Endodermal cell (in vitro differentiated cells): ENCODE measurements around the gene ACOX2. TPM values are rescaled to one million over a fixed set of nuclear protein-coding genes. Genes with fewer than 3 reads are reported as not detected.

Source experiments
- DNase-seq: peaks from one replicate; pipeline ENCODE4 v3.0.0-alpha.2; 2017
- H3K27ac ChIP-seq: 2 replicates; pipeline ENCODE4 v1.5.1; 2013; ENCODE audit warnings: mild to moderate bottlenecking, low read depth, low read length, moderate library complexity
- H3K27me3 ChIP-seq: 2 replicates; pipeline ENCODE4 v1.6.1; 2013; ENCODE audit warnings: mild to moderate bottlenecking, low read length, moderate library complexity; ENCODE audit not compliant: insufficient read depth, control insufficient read depth, poor library complexity, severe bottlenecking
- H3K36me3 ChIP-seq: 2 replicates; pipeline ENCODE4 v1.7.0; 2013; ENCODE audit warnings: mild to moderate bottlenecking, low read length, moderate library complexity; ENCODE audit not compliant: control insufficient read depth, insufficient read depth
- H3K4me1 ChIP-seq: one replicate; pipeline ENCODE4 v1.7.0; 2013; ENCODE audit warnings: low read length; ENCODE audit not compliant: control insufficient read depth, insufficient read depth
- H3K4me3 ChIP-seq: 2 replicates; pipeline ENCODE4 v1.5.1; 2013; ENCODE audit warnings: mild to moderate bottlenecking, low read length, moderate library complexity
- H3K9ac ChIP-seq: 2 replicates; pipeline ENCODE4 v1.6.1; 2013; ENCODE audit warnings: mild to moderate bottlenecking, low read length, moderate library complexity; ENCODE audit not compliant: poor library complexity, severe bottlenecking; ENCODE audit errors: extremely low read depth
- H3K9me3 ChIP-seq: 2 replicates; pipeline ENCODE4 v1.6.1; 2013; ENCODE audit warnings: mild to moderate bottlenecking, low read length, moderate library complexity; ENCODE audit not compliant: control insufficient read depth
- H3K27ac Mint-ChIP-seq: 2 replicates; pipeline ENCODE4 v1.8.0; 2020; ENCODE audit warnings: mixed read lengths
- H3K27me3 Mint-ChIP-seq: 2 replicates; pipeline ENCODE4 v1.8.0; 2021; ENCODE audit warnings: mild to moderate bottlenecking, mixed read lengths; ENCODE audit not compliant: insufficient read depth
- H3K36me3 Mint-ChIP-seq: 2 replicates; pipeline ENCODE4 v1.8.0; 2020; ENCODE audit warnings: low read depth, mixed read lengths
- H3K4me1 Mint-ChIP-seq: 2 replicates; pipeline ENCODE4 v1.8.0; 2020; ENCODE audit warnings: mixed read lengths
- H3K4me3 Mint-ChIP-seq: 2 replicates; pipeline ENCODE4 v1.8.0; 2020; ENCODE audit warnings: mild to moderate bottlenecking, moderate library complexity, mixed read lengths
- H3K9me3 Mint-ChIP-seq: 2 replicates; pipeline ENCODE4 v1.8.0; 2020; ENCODE audit warnings: mild to moderate bottlenecking, mixed read lengths
- WGBS, 2 experiments: methylation state at CpG; one replicate each; pipeline versions ENCODE4 v1.1.5 to v1.1.7; 2013; ENCODE audit warnings: missing lambda C conversion rate in 2 of 2, mixed read lengths in 1 of 2; ENCODE audit not compliant: insufficient coverage in 1 of 2, insufficient read length in 1 of 2; 5-methylcytosine and 5-hydroxymethylcytosine counted together
- total RNA-seq, 2 donors: library from RNA; stranded (reverse); fragmentation: NEBNext Ultra II Directional in 1 of 2; extraction: Animal tissue kit (Norgen Biotek cat#: 25700) in 1 of 2; gene quantifications; 2 replicates in 1 of 2; 3 replicates in 1 of 2; pipeline ENCODE4 v1.2.1, GENCODE V29; 2021
- TF ChIP-seq, protein P1 (sequence below): fragments of 200-600 bp; sonication (generic); conservative IDR thresholded peaks from 2 replicates; pipeline ENCODE4 v1.5.0; 2021; ENCODE audit warnings: antibody characterized with exemption, mild to moderate bottlenecking

Gene ACOX2
- total RNA-seq, 2 donors from 2014 or later: 6.6 to 9.8 TPM

DNA sequence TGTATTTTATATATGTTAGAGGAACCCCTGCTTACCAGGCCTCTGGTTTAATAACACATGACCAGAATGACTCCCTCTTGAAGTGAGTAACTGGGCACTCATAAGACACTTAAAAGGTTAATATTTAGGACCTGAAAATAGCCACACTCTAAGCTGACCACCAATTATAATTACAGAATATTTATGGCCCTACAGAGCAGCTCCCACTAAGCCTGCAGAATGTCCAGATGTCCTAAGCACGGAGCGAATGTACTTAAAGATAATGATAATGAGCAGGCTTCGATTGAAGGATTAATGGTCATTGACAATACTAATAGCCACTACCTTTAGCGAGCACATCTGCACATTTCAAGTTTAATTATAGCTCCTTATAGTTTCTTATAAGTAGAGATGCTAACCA is 67.9 kb downstream of the ACOX2 start:
- H3K27me3 Mint-ChIP-seq: peaks cover 58% of the 10 kb centered on the region
- WGBS, 2 experiments: 87% methylated on average over 4 of the region's 4 CpGs; no CpG with 5 or more reads in 1 of the 2 experiments

DNA sequence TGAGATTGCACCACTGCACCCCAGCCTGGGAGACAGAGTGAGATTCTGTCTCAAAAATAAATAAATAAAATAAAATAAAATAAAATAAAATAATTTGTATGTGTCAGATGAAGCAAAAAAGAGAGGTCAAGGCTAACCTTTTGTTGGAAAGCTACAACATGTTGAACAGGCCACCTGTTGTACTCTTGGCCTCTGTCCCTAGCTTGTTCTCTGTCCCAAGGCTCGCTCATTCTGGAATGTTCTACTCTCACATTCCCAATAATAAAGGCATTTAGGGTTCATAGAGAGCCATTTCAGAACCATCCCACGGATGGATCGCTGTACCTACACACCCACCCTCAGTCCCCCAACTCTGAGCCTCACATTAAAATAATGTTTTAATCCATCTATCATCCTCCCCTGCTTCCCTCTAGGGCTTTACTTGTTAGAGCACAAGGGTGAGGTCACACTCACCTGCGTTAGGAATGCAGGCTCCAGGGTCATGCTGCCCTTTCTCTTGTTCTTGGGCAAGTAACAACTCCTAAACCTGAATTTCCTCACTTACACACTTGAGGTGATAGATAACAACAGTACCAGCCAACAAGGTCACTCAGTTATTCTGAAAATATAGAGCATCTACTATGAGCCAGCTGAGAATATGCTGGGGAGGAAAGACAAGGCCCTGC is 70.0 kb downstream of the ACOX2 start:
- Histone ChIP-seq H3K4me3 (no peak overlapping the region), H3K27ac (no peak overlapping the region), H3K36me3 (no peaks in the 10 kb centered on the region), H3K4me1 (peaks cover 13% of the 10 kb centered on the region), H3K9me3 (no peaks in the 10 kb centered on the region), H3K27me3 (no peaks in the 10 kb centered on the region), H3K9ac (no peak overlapping the region)
- peaks cover 33% of the 10 kb centered on the region for H3K4me1 Mint-ChIP-seq
- H3K9me3 Mint-ChIP-seq: no peaks in the 10 kb centered on the region
- H3K27me3 Mint-ChIP-seq: peaks cover 40% of the 10 kb centered on the region
- peak; percentile 58 for DNase-seq
- no peak overlapping the region for H3K27ac Mint-ChIP-seq
- no peak overlapping the region for H3K4me3 Mint-ChIP-seq
- TF ChIP-seq, protein P1, sequence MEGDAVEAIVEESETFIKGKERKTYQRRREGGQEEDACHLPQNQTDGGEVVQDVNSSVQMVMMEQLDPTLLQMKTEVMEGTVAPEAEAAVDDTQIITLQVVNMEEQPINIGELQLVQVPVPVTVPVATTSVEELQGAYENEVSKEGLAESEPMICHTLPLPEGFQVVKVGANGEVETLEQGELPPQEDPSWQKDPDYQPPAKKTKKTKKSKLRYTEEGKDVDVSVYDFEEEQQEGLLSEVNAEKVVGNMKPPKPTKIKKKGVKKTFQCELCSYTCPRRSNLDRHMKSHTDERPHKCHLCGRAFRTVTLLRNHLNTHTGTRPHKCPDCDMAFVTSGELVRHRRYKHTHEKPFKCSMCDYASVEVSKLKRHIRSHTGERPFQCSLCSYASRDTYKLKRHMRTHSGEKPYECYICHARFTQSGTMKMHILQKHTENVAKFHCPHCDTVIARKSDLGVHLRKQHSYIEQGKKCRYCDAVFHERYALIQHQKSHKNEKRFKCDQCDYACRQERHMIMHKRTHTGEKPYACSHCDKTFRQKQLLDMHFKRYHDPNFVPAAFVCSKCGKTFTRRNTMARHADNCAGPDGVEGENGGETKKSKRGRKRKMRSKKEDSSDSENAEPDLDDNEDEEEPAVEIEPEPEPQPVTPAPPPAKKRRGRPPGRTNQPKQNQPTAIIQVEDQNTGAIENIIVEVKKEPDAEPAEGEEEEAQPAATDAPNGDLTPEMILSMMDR: no peak
- H3K36me3 Mint-ChIP-seq: no peaks in the 10 kb centered on the region
- 91 to 95% methylated on average over 4 of the region's 4 CpGs for WGBS, 2 experiments

More for the DNA sequence above, 67.9 kb downstream of the ACOX2 start:
- no peak overlapping the region for H3K9ac ChIP-seq
- no peaks in the 10 kb centered on the region for H3K9me3 ChIP-seq
- no peak overlapping the region for H3K27ac ChIP-seq
- Mint-ChIP-seq H3K9me3 (no peaks in the 10 kb centered on the region), H3K4me1 (peaks cover 37% of the 10 kb centered on the region), H3K27ac (no peak overlapping the region), H3K36me3 (no peaks in the 10 kb centered on the region), H3K4me3 (no peak overlapping the region)
- TF ChIP-seq, protein P1: no peak
- peaks cover 7% of the 10 kb centered on the region for H3K27me3 ChIP-seq
- no peak for DNase-seq
- no peaks in the 10 kb centered on the region for H3K36me3 ChIP-seq
- H3K4me3 ChIP-seq: no peak overlapping the region
- H3K4me1 ChIP-seq: peaks cover 18% of the 10 kb centered on the region

DNA sequence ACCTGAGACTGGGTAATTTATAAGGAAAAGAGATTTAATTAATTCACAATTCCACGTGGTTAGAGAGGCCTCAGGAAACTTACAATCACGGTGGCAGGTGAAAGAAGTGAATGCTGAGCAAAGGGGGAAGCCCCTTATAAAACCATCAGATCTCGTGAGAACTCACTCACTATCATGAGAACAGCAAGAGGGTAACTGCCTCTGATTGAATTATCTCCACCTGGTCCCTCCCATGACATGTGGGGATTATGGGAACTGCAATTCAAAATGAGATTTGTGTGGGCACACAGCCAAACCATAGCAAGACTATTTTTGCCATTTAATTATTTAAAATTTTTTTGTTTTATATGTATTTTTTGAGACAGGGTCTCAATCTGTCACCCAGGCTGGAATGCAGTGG is 72.1 kb downstream of the ACOX2 start:
- TF ChIP-seq, protein P1: peak; percentile 30
- H3K27ac Mint-ChIP-seq: no peak overlapping the region
- peaks cover 22% of the 10 kb centered on the region for H3K4me1 Mint-ChIP-seq
- Histone ChIP-seq H3K9ac (no peak overlapping the region), H3K36me3 (no peaks in the 10 kb centered on the region), H3K4me3 (no peak overlapping the region), H3K4me1 (no peaks in the 10 kb centered on the region), H3K9me3 (no peaks in the 10 kb centered on the region), H3K27ac (no peak overlapping the region), H3K27me3 (no peaks in the 10 kb centered on the region)
- peaks cover 27% of the 10 kb centered on the region for H3K27me3 Mint-ChIP-seq
- no peaks in the 10 kb centered on the region for H3K9me3 Mint-ChIP-seq
- DNase-seq: no peak
- WGBS, 2 experiments: 83 to 92% methylated on average over 1 to 3 of the region's 3 CpGs
- no peaks in the 10 kb centered on the region for H3K36me3 Mint-ChIP-seq
- H3K4me3 Mint-ChIP-seq: no peak overlapping the region
